OCI-LY7 (cell line): ENCODE results near the gene CLDN22. TPM values are rescaled to one million over a fixed set of nuclear protein-coding genes. Genes with fewer than 3 reads are reported as not detected.

Source experiments
- BruUV-seq: library from RNA; stranded (reverse); fragments of 400-500 nt; replicated peaks from 2 replicates; lab custom pipeline; 2021; lab: Mats Ljungman, UMichigan
- CTCF ChIA-PET: fragments of 300-600 bp; sonication (Branson Sonifier 250); formaldehyde crosslinking; loops from one replicate; lab custom pipeline; 2022; ENCODE audit warnings: antibody characterized with exemption; ENCODE audit not compliant: unreplicated experiment; lab: Charles Lee
- POLR2A ChIA-PET: fragments of 300-600 bp; sonication (Branson Sonifier 250); formaldehyde crosslinking; loops from one replicate; lab custom pipeline; 2022; ENCODE audit warnings: antibody characterized with exemption; lab: Charles Lee
- DNase-seq: peaks from one replicate; pipeline ENCODE4 v3.0.0-alpha.2; 2015; ENCODE audit warnings: low spot score
- H2AFZ ChIP-seq: fragments of 200-600 bp; sonication (generic), shearing (Covaris generic); 2 replicates; pipeline ENCODE4 v1.6.1; 2014; ENCODE audit warnings: mild to moderate bottlenecking, antibody characterized with exemption, low read length, moderate library complexity
- H3K27ac ChIP-seq: fragments of 200-600 bp; sonication (generic); 2 replicates; pipeline ENCODE4 v1.5.1; 2014; ENCODE audit warnings: mixed run types, low read depth, mild to moderate bottlenecking, moderate library complexity, low read length, inconsistent platforms; ENCODE audit not compliant: poor library complexity, severe bottlenecking
- H3K36me3 ChIP-seq: fragments of 200-600 bp; sonication (generic); 2 replicates; pipeline ENCODE4 v1.6.1; 2014; ENCODE audit warnings: mild to moderate bottlenecking, antibody characterized with exemption, low read length, moderate library complexity, mixed read lengths; ENCODE audit not compliant: insufficient read depth
- H3K4me1 ChIP-seq: fragments of 200-600 bp; sonication (generic); 2 replicates; pipeline ENCODE4 v1.5.1; 2014; ENCODE audit warnings: mild to moderate bottlenecking, low read length; ENCODE audit not compliant: insufficient read depth, poor library complexity, severe bottlenecking
- H3K4me2 ChIP-seq: fragments of 200-600 bp; sonication (generic); 2 replicates; pipeline ENCODE4 v1.6.1; 2014; ENCODE audit warnings: mild to moderate bottlenecking, low read length
- H3K4me3 ChIP-seq: fragments of 200-600 bp; sonication (generic); 2 replicates; pipeline ENCODE4 v1.5.1; 2014; ENCODE audit warnings: mild to moderate bottlenecking, low read depth, low read length; ENCODE audit not compliant: poor library complexity, severe bottlenecking
- H3K79me2 ChIP-seq: fragments of 200-600 bp; sonication (generic); 2 replicates; pipeline ENCODE4 v1.6.1; 2016; ENCODE audit warnings: low read depth, mild to moderate bottlenecking, low read length, moderate library complexity, mixed read lengths; ENCODE audit not compliant: insufficient read depth
- H3K9me2 ChIP-seq: fragments of 200-600 bp; sonication (generic); 2 replicates; pipeline ENCODE4 v1.6.1; 2016; ENCODE audit warnings: mild to moderate bottlenecking, low read length, mixed read lengths; ENCODE audit not compliant: insufficient read depth
- H3K9me3 ChIP-seq: fragments of 200-600 bp; sonication (generic); 2 replicates; pipeline ENCODE4 v1.6.1; 2014; ENCODE audit warnings: mild to moderate bottlenecking, mixed run types, low read length, mixed read lengths
- H4K20me1 ChIP-seq: fragments of 200-600 bp; sonication (generic); 2 replicates; pipeline ENCODE4 v1.6.1; 2014; ENCODE audit warnings: mild to moderate bottlenecking, antibody characterized with exemption, low read length, moderate library complexity, mixed read lengths; ENCODE audit not compliant: insufficient read depth
- EZH2phosphoT487 ChIP-seq: fragments of 200-600 bp; sonication (generic); IDR thresholded peaks from 2 replicates; pipeline ENCODE4 v1.6.1; 2018; ENCODE audit warnings: low read depth, borderline replicate concordance, mild to moderate bottlenecking, mixed run types, antibody characterized with exemption, low read length, moderate library complexity, mixed read lengths
- intact Hi-C: fragments of 100-400 bp; cut with micrococcal nuclease; formaldehyde crosslinking; loops from one replicate; pipeline ENCODE4 v1.10.0; 2022; ENCODE audit not compliant: unreplicated experiment
- total RNA-seq, 2 experiments: library from RNA; depleted of rRNA in 1 of 2; stranded (reverse); fragments of >200 nt in 1 of 2; shearing (Covaris generic) in 1 of 2; gene quantifications; 2 replicates each; pipeline ENCODE4 v1.2.3, GENCODE V29; 2014 to 2022
- TF ChIP-seq, protein P1 (sequence below): fragments of 200-600 bp; sonication (generic); conservative IDR thresholded peaks from 2 replicates; pipeline ENCODE4 v1.5.1; 2014; ENCODE audit warnings: mild to moderate bottlenecking, antibody characterized with exemption, low read length, moderate library complexity, mixed read lengths

CLDN22 gene
- total RNA-seq, 2 experiments from 2014 or later = not detected

- CTCF ChIA-PET = no interaction called here
- BruUV-seq = no TSS peak
- H3K36me3 ChIP-seq = no peaks in the 10 kb centered on the region
- H3K4me3 ChIP-seq = no peak overlapping the region
- no peaks in the 10 kb centered on the region for H3K9me3 ChIP-seq
- H3K9me2 ChIP-seq = no peaks in the 10 kb centered on the region
- no peak for TF ChIP-seq EZH2phosphoT487
- TF ChIP-seq, protein P1, sequence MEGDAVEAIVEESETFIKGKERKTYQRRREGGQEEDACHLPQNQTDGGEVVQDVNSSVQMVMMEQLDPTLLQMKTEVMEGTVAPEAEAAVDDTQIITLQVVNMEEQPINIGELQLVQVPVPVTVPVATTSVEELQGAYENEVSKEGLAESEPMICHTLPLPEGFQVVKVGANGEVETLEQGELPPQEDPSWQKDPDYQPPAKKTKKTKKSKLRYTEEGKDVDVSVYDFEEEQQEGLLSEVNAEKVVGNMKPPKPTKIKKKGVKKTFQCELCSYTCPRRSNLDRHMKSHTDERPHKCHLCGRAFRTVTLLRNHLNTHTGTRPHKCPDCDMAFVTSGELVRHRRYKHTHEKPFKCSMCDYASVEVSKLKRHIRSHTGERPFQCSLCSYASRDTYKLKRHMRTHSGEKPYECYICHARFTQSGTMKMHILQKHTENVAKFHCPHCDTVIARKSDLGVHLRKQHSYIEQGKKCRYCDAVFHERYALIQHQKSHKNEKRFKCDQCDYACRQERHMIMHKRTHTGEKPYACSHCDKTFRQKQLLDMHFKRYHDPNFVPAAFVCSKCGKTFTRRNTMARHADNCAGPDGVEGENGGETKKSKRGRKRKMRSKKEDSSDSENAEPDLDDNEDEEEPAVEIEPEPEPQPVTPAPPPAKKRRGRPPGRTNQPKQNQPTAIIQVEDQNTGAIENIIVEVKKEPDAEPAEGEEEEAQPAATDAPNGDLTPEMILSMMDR = no peak
- H3K4me1 ChIP-seq = no peaks in the 10 kb centered on the region
- intact Hi-C loops = no loop called here
- DNase-seq = no peak
- POLR2A ChIA-PET = no interaction called here
- no peaks in the 10 kb centered on the region for H4K20me1 ChIP-seq
- H3K4me2 ChIP-seq = no peak overlapping the region
- H2AFZ ChIP-seq = no peak overlapping the region
- no peak overlapping the region for H3K27ac ChIP-seq
- H3K79me2 ChIP-seq = no peaks in the 10 kb centered on the region
Measured at GRCh38 chr4:183314336-183314735, 5.7 kb downstream of the CLDN22 start.

GRCh38 chr4:183312841-183313240 is 7.2 kb downstream of the CLDN22 start:
- intact Hi-C loops = no loop called here
- Histone ChIP-seq H3K27ac (no peak overlapping the region), H3K79me2 (no peaks in the 10 kb centered on the region), H4K20me1 (no peaks in the 10 kb centered on the region), H3K4me2 (no peak overlapping the region), H3K9me2 (no peaks in the 10 kb centered on the region), H2AFZ (no peak overlapping the region), H3K36me3 (no peaks in the 10 kb centered on the region), H3K4me1 (no peaks in the 10 kb centered on the region), H3K9me3 (no peaks in the 10 kb centered on the region), H3K4me3 (no peak overlapping the region)
- no peak for DNase-seq
- TF ChIP-seq, protein P1 = no peak
- no peak for TF ChIP-seq EZH2phosphoT487
- no TSS peak for BruUV-seq
- ChIA-PET POLR2A (no interaction called here), CTCF (no interaction called here)

GRCh38 chr4:183306811-183307210 is 13.3 kb downstream of the CLDN22 start:
- H3K4me3 ChIP-seq = no peak overlapping the region
- H2AFZ ChIP-seq = no peak overlapping the region
- POLR2A ChIA-PET = interaction anchor here (1.3 kb wide), 1 partner anchor 17 kb away, joined by 6 read pairs; no protein-coding TSS in a partner anchor
- H3K4me2 ChIP-seq = no peak overlapping the region
- no TSS peak for BruUV-seq
- no peak overlapping the region for H3K27ac ChIP-seq
- CTCF ChIA-PET = no interaction called here
- no peaks in the 10 kb centered on the region for H4K20me1 ChIP-seq
- no peaks in the 10 kb centered on the region for H3K9me2 ChIP-seq
- intact Hi-C loops = no loop called here
- DNase-seq = no peak
- no peaks in the 10 kb centered on the region for H3K4me1 ChIP-seq
- H3K36me3 ChIP-seq = no peaks in the 10 kb centered on the region
- no peaks in the 10 kb centered on the region for H3K9me3 ChIP-seq
- no peaks in the 10 kb centered on the region for H3K79me2 ChIP-seq
- no peak for TF ChIP-seq EZH2phosphoT487
- TF ChIP-seq, protein P1 = no peak
